GM21528 (cell line): ENCODE data around the gene PLK2.
A peak's percentile ranks its signal among the peaks of the same experiment; 100 is the strongest.

Experiments used
- ATAC-seq: cut with Tn5 transposase; IDR thresholded peaks from one replicate; pipeline ENCODE4 v1.9.1; 2021; ENCODE audit warnings: mild to moderate bottlenecking, moderate library complexity; ENCODE audit not compliant: unreplicated experiment, low FRiP score

The PLK2 gene

GRCh38 chr5:58460002-58460731 lies at the start of gene PLK2:
TSS of gene PLK2 (minus strand) at chr5:58460086. CDS start at chr5:58459959, 127 bp downstream.
- peak; percentile 85 for ATAC-seq

GRCh38 chr5:58507715-58508114 lies 47.8 kb upstream of the PLK2 start:
- no peak for ATAC-seq

- ATAC-seq: peak; percentile 90
Observed at GRCh38 chr5:58505971-58506640, 46.2 kb upstream of the PLK2 start.

DNA sequence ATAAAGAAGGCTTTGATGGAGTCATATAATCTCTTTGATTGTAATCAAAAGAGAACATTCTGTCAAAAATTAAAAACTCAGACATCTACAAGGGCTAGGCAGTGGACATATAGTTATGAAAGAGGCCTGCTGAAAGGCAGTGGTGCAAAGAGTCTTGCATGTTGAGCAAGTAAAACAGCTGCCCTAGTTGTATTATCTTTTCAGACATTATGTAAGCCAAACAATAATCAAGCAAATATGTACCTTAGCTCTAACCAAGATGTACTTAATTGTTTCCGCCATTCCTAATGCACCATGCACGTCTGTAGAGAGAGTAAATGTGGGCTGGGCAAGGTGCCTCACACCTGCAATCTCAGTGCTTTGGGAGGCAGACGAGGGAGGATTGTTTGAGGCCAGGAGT lies 45.6 kb upstream of the PLK2 start:
- ATAC-seq: no peak

GRCh38 chr5:58504766-58505165 lies 44.9 kb upstream of the PLK2 start:
- no peak for ATAC-seq

- ATAC-seq: no peak
Observed at GRCh38 chr5:58503390-58504046, 43.6 kb upstream of the PLK2 start.

DNA sequence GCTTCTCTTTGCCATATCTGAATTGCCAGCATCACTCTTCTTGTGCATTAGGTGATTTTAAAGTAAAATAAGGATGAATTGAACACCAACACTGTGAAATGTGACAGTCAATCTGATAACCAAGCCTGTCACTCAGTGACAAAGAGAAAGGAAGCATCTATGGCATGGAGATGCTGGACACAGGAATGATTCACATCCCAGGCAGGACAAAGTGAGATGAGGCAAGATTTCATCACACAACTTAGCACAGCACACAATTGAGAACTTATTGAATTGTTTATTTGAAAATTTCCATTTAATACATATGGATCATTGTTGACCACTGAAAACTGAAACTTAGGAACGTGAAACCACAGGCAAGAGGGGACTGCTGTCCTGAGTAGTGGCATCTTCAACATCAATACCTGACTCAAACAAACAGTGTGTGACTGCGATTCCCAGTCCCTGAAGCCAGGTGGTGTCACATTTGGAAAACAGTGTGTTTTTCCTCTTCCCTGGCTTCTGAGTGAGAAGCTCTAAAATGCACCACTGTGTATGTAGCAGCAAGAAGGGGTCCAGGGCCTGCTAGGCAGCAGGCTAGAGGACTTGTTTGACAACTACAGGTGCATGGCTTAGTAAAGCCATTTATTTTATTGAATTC lies 42.0 kb upstream of the PLK2 start:
- no peak for ATAC-seq

DNA sequence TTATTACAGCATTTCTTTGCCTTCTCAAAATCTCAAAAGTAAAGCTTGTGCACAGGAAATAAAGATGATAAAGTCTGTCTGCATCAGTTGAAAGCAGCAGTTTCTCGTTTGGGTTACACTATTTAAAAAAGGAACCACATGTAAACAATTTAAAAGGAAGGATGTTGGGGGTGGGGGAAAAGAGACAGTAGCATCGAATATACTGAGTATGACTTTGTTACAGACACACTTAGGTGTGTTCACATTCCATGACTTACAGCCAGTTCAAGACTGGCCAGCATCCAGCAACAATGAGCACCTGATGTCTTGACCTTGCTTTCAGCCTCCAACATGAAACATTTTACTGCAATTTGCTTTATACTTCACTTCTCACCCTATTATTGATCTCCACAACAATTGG lies 40.1 kb upstream of the PLK2 start:
- no peak for ATAC-seq

- no peak for ATAC-seq
Observed at GRCh38 chr5:58499231-58499630, 39.3 kb upstream of the PLK2 start.

- no peak for ATAC-seq
Observed at GRCh38 chr5:58498340-58498942, 38.6 kb upstream of the PLK2 start.

DNA sequence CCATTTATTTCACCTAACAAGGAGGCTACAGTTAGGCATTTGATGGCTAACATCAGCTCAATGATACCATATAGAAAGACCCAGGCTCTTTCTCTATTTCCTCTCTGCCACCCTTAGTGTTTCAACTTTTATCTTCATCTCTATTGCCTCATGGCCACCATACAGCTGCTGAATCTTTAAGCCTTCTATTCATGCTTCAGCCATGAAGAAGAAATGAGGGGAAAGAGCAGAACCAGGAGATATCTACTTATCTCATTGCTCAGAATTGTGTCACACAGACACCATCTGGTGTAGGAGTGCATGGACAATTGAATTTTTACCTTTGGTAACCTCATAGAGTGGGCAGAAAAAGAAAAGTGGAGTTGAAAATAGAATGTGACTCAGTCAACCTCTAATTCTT lies 38.0 kb upstream of the PLK2 start:
- no peak for ATAC-seq

- ATAC-seq: no peak
Observed at GRCh38 chr5:58497386-58497785, 37.5 kb upstream of the PLK2 start.

DNA sequence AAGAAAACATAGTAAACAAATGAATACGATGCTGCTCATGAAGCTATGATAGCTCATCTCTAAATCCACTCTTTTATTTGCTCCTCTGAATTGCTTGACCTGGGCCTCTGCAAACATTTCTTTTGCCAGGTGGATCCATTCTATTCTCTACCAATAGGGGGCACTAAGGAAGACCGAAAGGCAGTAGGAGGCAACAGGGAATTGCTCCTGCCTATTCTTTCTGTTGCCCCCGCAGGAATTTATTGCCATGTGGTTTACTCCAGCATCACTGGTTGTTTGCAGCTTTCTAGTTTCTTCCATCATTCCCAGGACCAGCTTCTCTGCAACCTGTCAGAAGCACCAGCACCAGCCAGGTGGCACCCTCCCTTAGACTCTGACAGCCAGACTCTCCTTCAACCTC lies 36.6 kb upstream of the PLK2 start:
- ATAC-seq: no peak

DNA sequence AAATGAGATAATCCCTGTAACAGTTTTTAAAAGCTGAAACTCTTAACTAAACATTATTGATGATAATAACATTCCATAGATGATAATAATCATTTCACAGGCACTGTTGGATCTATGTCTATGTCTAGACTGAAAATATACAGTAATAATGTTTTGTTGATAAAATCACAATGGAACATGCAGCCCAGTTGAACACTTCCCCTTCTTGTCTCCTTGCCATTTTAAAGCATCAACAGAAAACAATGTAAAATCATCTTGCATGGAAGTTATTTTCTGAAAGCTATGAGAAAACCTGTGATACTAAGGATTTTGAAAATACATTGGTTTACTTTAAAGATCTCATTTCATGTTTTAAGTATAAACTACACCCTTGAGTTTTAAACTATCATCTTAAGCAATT lies 33.3 kb upstream of the PLK2 start:
- no peak for ATAC-seq

DNA sequence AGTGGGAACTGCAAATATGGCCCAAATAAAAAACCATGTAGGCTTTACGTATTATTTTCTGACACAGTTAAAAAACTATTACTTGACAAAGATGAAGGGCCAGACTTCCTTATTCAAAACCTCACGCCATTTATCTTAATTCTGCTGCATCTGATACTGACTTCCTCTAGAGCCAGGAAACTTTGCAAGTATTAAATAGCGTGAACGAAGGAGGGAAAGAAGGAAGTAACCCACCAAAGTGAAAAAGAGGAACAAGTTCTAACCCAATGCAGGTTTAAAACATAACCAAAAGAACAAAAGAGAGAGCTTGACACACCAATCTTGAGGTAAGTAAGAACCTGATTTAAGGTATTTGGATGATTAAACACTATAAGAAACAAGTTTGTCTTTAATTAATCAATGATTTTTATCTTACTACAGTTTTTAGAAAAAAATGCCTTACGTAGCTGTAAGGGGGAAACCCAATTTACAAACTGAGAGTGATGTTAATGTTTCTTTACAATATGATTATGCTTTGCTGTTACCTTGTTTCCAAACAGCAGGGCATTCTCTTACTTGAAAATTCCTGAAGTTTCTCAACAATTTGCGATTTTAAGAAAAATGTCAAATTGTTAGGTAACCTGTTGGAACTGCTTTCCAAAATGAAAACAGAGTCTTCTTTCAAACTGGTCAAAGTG lies 31.5 kb upstream of the PLK2 start, which contains the start of gene GAPT:
Gene GAPT (plus strand): TSS at position 220 of the 677 bp plus-strand sequence. CDS start 3,102 bp downstream, outside the sequence.
- ATAC-seq: peak; percentile 80

GRCh38 chr5:58490402-58491050 lies 30.6 kb upstream of the PLK2 start:
- ATAC-seq: peak; percentile 64

DNA sequence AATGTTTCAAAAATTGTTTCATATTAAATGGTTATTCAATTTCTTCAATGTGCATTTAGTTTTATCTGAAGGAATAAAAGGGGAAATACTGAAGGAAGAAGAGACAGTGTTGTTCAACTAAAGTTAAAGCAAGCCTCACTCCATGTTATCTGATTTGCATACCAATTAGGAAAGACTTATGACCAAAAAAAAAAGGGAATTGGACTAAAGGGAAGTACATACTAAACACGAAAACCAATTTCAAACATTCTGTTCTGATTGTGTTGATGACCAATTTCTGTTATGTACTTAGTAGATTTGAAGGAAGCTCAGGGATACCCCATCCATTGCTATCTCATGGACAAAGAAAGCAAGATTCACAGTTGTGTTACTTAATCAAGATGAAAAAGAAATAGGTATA lies 26.4 kb upstream of the PLK2 start:
- no peak for ATAC-seq

DNA sequence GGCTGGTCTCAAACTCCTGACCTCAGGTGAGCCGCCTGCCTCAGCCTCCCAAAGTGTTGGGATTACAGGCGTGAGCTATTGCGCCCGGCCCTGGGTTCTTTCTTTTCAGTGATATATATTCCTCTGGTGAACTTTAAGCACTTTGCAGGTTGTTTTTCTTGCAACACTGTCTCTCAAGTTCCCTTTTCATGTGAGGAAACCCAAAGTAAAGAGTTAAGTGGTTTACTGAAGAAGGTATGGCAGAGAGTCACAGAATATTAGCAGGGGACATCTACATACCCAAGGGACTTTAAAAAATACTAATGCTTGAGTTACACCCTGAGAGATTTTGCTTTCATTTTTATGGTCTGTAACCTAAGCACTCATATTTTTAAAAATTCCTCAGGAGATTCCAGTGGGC lies 24.6 kb upstream of the PLK2 start:
- ATAC-seq: no peak

DNA sequence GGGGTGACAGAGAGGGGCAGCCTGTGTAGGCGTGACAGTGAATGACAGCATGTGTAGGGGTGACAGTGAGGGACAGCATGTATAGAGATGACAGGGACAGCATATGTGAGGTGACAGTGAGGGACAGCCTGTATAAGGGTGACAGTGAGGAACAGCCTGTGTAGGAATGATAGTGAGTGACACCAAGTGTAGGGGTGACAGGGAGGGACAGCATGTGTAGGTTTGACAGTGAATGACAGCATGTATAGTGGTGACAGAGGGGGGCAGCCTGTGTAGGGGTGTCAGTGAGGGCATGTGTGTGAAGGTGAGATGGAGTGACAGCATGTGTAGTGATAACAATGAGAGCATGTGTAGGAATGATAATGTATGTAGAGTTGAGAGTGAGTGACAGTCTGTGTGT lies 22.6 kb upstream of the PLK2 start:
- ATAC-seq: no peak

- ATAC-seq: no peak
Observed at GRCh38 chr5:58481828-58482227, 21.9 kb upstream of the PLK2 start.
